PC-3 (cell line): ENCODE data around the gene APOL2.

Source experiments
- EZH2phosphoT487 ChIP-seq: fragments of 300-600 bp; sonication (generic); IDR thresholded peaks from 2 replicates; pipeline ENCODE4 v1.6.1; 2018; ENCODE audit warnings: mild to moderate bottlenecking, antibody characterized with exemption, low read length, borderline replicate concordance
- TF ChIP-seq, protein P1 (sequence below): fragments of 300-600 bp; sonication (generic); conservative IDR thresholded peaks from 2 replicates; pipeline ENCODE4 v1.5.1; 2017; ENCODE audit warnings: antibody characterized with exemption, low read depth, mild to moderate bottlenecking, low read length

DNA sequence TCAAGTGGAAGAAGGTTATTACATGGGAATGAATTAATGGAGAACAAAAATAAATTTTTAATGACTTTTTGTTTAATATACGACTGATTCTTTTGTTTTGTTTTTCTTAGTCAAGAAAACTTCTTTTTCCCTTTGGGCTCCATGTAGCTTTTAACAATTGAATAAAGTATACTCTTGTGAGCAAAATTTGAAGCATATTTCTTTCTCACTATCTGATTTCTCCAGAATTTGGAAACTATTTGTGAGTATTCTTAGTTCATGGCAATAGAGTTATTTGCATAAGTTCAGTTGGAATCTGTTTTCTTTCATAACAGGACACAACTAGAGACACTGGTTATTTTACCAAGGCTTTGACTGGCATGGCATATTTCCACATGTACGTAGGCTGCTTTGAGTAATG, 9.8 kb upstream of the APOL2 start:
- TF ChIP-seq, protein P1, sequence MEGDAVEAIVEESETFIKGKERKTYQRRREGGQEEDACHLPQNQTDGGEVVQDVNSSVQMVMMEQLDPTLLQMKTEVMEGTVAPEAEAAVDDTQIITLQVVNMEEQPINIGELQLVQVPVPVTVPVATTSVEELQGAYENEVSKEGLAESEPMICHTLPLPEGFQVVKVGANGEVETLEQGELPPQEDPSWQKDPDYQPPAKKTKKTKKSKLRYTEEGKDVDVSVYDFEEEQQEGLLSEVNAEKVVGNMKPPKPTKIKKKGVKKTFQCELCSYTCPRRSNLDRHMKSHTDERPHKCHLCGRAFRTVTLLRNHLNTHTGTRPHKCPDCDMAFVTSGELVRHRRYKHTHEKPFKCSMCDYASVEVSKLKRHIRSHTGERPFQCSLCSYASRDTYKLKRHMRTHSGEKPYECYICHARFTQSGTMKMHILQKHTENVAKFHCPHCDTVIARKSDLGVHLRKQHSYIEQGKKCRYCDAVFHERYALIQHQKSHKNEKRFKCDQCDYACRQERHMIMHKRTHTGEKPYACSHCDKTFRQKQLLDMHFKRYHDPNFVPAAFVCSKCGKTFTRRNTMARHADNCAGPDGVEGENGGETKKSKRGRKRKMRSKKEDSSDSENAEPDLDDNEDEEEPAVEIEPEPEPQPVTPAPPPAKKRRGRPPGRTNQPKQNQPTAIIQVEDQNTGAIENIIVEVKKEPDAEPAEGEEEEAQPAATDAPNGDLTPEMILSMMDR: no peak
- no peak for TF ChIP-seq EZH2phosphoT487
